Activated CD4-positive, CD25-positive, alpha-beta regulatory T cell treated with anti-CD3 and anti-CD28 coated beads, Interleukin-2, amount 50 U/mL, for 16 hours (primary cell): ENCODE data around the gene AMER1.
"Not testable (repeated sequence)": the region's sequence is repeated elsewhere in the genome, so short reads cannot be mapped to it uniquely, and the experiment has no call there.

Experiments used
- DNase-seq: peaks from one replicate; pipeline ENCODE4 v3.0.0-alpha.2; 2020; ENCODE audit warnings: low read depth, low spot score

The AMER1 gene

GRCh38 chrX:64205441-64205734 lies at the start of gene AMER1:
Gene AMER1, minus strand, starts transcription at chrX:64205708. Its CDS starts 12,422 bp downstream, at chrX:64193286.
- peak; percentile 0 for DNase-seq

GRCh38 chrX:64230123-64230970 lies 24.8 kb upstream of the AMER1 start, which contains the start of gene ASB12:
Gene ASB12, minus strand, starts transcription at chrX:64230607. Its CDS starts 4,957 bp downstream, at chrX:64225650.
- no peak for DNase-seq

GRCh38 chrX:64229154-64229553 lies 23.6 kb upstream of the AMER1 start:
- no peak for DNase-seq

DNA sequence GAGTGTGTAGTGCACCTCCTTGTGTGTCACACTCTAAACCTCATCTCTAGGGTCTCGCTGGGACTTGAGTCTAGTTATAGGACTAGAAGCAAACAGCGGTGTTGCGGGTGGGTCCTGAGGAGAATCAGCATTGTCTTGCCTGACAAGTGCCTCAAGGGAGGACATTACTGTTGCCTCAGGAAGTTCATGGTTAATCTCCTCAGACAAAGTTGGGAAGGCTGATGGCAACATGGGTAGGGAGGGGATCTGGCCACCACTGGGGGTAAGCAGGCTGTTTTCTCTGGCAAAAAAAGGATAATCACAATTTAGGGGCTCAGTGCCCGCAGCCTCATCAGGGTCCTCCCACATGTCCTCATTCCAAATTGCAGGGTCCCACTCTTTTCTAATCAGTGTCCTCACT lies 12.5 kb upstream of the AMER1 start:
- no peak for DNase-seq

DNA sequence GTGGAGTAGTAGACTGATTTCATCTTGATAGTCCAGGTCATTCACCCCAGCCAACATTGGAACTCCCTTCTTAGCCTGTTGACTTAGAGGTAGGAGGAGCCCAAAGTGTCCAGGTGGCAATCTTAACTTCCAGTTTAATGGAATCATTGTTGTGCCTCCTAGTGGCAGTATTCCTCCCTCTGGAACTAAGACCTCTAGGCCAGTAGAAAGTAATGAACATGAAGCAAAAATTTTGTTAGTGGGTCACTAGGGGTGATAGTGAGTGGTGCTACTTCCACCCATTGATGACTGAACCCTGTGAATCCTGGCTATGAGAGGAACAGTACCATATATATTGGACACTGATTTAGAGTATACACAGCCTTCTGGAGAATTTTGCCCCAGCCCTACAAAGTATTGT lies 8.5 kb upstream of the AMER1 start:
- not testable (repeated sequence) for DNase-seq

DNA sequence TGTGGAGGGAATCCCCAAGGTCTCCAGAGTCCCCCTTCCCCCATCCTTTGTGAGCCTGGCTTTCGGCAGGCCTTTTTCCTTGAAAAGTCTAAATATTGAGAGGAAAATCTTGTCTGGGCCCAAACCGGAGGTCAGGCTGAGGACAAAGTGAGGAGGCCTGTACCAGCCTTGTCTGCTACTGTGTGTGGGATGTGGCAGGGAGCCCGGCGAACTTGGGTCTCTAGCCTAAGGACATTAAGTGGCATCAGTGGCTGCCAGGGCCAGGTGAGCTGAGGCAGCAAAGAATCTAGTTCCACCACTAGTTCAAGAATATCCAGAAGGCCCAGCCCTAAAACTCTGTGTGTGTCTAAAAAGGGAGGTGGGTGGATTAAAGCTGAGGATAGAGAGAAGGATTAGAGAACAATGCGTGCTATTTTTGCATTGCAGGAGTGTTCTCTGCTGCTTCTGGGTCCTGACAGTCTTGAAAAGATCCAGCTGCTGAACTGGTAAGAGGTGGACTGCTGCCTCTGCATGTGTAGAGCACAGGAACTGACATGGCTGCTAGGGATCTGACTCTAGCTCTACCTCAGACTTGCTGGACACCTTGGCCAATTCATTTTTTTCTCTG lies 1.2 kb upstream of the AMER1 start:
- DNase-seq = no peak

- peak; percentile 71 for DNase-seq
Measured at GRCh38 chrX:64205735-64206501, 410 bp upstream of the AMER1 start.

DNA sequence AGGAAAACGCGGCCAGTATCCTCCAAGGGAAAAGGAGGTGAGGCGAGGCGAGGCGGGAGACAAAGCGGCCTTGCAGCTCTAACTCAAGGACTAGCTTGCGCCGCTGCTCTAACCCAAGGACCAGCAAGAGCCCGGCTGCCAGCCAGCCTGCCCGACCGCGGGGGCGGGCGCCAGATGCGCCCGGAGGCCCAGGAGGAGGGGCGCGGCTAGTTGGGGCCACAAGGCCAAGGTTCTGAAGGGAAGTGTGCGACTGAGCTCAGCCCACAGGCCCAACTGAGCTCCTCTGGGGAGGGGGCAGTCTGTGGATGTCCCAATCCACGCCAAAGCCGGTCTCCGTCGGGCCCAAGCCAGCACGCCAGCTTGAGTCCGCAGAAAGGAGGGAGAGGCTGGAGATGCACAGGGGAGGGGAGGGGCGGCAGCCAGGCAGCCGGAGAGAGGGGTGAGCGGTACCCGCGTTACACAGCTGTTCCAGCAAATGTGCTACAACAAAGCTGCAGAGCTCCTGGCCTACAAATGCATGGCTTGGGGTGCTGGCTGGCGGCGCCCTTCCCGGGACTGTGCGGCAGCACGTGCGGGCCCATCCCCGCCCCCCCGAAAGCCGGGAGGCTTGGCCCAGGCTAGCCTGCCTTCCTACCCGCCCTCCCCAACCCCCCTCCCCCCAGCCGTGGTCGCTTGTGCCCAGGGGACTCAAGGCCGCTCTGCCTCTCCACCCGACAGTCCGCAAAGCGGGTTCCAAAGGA lies 637 bp downstream of the AMER1 start:
- DNase-seq = no peak

DNA sequence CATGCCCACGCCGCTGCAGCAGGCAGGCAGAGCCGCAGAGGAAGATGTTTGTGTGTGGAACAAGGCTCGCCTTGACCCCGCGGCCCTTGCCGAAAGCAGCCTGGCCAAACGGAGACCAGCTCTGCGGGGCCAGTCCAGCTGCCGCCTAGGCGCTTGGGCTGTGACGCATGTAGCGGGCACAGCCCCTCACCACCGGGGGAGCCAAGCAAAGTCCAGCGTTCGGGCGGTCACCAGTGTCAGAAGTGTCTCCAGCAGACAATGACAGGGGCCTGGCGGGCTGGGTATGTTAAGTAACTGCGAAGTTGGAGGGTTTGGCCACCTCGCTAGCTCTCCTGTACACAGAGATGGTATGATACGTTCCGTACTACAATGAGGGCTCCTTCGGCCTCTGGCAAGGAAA lies 1.3 kb downstream of the AMER1 start:
- no peak for DNase-seq

- no peak for DNase-seq
Measured at GRCh38 chrX:64202808-64203325, 2.6 kb downstream of the AMER1 start.

GRCh38 chrX:64198036-64198435 lies 7.5 kb downstream of the AMER1 start:
- no peak for DNase-seq

DNA sequence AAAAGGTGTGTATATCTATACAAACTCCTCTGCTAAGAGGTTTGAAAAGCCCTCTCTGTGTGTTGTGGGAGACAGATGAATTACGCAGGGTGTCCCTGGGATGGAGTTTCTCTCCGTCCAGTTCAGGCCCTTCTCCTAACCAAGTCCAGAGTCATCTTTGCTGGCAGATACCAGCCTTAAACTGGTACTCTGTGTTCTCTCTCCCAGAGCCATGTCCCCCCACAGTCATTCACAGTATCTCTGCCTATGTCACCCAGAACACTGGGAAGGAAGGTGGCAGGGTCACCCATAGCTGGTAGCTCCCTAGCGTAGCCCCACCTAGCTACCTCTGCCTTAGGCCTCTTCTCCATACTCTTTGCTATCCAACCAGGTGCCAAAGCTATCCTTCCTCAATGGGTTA lies 8.9 kb downstream of the AMER1 start:
- DNase-seq = no peak

DNA sequence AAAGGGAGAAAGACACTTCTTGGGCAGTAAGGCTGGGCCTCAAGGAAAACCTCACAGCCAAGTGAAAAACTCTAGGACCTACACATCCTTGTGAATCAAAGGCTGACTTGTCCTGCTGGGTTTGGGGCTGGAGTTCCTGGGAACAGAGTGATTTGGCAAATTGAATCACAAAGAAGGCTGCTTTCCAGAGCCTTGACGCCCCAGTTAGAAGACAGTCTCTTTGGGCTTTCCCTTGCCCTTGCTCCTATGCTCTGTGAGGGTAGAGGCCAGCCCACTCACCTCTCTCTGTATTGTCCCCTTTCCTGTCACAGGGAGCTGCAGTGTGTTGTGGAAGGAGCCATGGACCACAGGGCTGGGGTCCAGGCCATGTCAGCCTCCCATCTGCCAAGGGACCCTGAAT lies 9.6 kb downstream of the AMER1 start:
- no peak for DNase-seq

DNA sequence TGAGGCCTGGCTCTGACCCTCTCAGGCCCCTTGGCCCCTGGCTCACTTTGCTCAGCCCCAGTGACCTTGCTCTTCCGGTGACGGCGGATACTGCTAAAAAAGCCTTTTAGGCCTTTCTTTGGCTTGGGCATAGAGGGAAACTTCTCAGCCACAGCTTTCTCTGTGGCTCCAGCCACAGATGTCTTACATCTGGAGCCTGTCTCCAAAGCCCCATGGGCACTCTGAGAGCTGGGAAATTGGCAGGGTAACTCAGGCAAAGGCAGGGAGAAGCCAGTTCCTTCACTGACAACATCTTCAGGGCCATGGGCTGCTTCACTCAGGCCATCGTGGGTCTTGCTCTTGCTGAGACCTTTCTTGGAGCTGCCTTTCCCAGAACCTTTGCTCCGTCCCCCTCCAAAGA lies 12.8 kb downstream of the AMER1 start:
- no peak for DNase-seq

DNA sequence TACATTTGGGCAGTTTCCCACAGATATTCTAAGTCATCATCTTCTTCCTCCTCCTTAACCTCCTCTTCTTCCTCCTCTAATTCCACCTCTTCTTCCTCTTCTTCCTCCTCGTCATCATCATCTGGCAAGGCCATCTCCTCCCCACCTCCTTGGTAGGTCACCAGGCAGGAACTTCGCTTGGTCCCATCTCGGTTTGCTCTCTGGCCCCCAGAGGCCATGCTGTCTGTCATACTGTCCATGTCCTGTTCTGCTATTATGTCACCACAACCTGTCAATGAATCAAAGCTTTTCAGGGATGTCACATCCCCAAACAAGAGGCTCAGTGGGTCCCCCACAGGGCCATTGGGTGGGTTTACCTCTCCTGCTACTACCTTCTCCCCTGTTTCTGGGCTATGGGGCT lies 13.5 kb downstream of the AMER1 start:
- no peak for DNase-seq

DNA sequence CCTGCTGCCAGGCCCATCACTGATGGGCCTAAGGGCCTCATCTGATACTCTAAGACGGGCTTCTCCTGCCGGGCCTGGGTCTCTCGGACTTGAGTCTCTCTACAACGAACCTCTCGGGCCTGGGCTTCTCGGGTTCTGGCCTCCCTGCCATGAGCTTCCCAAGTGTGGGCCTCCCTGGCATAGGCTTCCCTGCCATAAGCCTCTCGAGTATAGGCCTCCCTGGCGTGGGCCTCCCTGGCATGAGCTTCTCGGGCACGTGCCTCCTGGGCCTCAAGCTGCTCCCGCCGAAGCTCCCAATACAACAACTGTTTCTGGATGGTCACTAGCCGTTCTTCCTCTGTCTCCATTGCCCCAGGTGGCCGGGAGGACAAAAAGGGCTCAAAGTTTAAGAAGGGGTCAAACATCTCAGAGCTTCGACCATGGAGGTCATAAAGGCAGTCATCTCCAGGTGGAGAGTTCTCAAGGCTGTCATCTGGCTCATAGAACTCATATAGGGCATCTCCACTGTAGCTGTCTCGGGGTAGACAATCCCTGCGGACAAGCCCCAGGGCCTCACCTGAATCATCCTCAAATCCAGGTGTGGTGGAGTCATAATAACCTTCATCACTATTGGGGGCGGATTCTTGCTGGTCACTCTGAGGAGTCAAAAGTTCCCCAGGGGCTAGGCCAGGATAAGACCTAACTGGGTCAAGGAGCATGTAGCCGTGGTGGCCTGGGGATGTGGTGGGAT lies 14.1 kb downstream of the AMER1 start:
- DNase-seq = no peak

DNA sequence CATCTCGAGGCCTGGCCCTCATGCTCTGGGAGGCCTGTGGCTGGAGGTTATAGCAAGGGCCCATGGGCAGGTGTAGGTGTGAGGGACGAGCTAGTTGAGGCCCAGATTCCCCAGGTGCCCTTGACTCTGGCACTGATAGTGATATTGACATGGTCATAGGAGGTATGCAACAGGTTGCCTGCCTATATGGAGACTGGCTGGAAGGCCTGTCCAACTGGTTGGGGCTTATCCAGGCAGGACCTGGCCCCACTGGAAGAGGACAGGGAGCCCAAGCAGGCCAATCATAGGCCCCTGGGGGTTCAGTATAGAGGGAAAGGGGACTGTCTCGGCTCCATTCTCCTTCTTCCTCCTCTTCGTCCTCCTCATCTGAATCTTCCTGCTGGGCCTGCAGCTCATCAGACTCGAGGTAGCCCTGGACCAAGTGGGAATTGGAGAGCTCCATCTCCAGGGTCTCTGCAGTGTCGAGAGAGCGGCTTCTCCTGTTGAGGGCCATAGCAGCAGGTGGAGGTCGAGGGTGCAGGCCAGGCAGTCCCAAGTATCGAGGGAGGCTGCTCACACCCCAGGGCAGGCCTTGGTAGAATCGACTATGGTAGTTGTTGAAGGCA lies 15.3 kb downstream of the AMER1 start:
- no peak for DNase-seq

DNA sequence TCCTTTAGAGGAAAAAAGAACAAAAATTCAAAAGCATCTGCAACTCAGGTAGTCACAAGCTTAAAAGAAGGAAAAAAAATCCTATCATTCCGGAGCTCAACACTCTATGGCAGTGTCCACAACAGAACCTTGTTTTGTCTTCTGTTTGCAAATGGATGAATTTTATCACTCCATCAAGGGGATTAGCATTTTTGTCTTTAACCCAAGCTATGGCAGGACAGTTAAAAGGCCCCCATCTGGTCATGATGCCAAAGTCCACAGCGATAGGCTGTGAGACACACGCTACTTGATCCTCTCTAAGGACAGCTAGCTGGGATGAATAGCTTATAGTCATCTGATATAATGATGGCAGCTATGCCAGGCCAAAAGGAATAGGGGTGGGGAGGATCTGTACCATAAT lies 16.6 kb downstream of the AMER1 start:
- no peak for DNase-seq

DNA sequence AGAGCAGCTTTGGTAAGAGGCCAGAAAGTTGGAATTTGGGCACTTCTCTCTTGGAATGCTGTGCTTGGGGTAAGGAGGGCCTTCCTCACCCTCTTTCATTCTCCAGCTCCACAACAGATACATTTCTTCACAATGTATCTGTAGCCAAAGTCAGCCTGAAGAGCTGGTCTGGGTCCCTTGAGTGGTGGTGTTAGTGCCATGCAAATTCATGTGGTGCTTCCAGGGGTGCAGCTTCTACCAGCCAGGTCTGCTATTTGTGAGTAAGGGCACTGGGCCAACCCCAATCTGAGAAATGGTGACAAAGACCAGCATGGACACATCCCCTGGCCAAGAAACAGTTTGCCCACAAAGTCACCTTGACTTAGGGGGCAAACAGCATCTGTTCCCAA lies 17.8 kb downstream of the AMER1 start:
- DNase-seq = no peak

GRCh38 chrX:64186974-64187761 lies 18.3 kb downstream of the AMER1 start:
- DNase-seq = no peak
